Right atrium auricular region (tissue), 2 donors: Measurements from ENCODE around the gene ATPAF2. TPM values are rescaled to one million over a fixed set of nuclear protein-coding genes. Genes with fewer than 3 reads are reported as not detected.
A peak's percentile ranks its signal among the peaks of the same experiment; 100 is the strongest.

Experiments used
- DNase-seq: peaks from one replicate; pipeline ENCODE4 v3.0.0-alpha.2; 2019; ENCODE audit warnings: low spot score
- H3K27ac ChIP-seq, 2 donors: fragments of 200-600 bp; sonication (generic); 1 replicate in 1 of 2; 2 replicates in 1 of 2; pipeline ENCODE4 v1.5.1; 2016 to 2019
- H3K27me3 ChIP-seq, 2 donors: fragments of 200-600 bp; sonication (generic); one replicate each; pipeline versions ENCODE4 v1.5.1 to v1.6.0; 2017 to 2019
- H3K36me3 ChIP-seq: fragments of 200-600 bp; sonication (generic); one replicate; pipeline ENCODE4 v1.5.1; 2016
- H3K4me1 ChIP-seq, 2 donors: fragments of 200-600 bp; sonication (generic); one replicate each; pipeline versions ENCODE4 v1.5.1 to v1.6.0; 2017 to 2019
- H3K4me3 ChIP-seq, 2 donors: fragments of 200-600 bp; sonication (generic); 1 replicate in 1 of 2; 2 replicates in 1 of 2; pipeline ENCODE4 v1.5.1; 2017 to 2019; ENCODE audit warnings: mild to moderate bottlenecking in 1 of 2, moderate library complexity in 1 of 2
- H3K9me3 ChIP-seq, 2 donors: fragments of 200-600 bp; sonication (generic); one replicate each; pipeline ENCODE4 v1.5.1; 2019
- total RNA-seq, 2 donors: library from RNA; depleted of rRNA; stranded (reverse); fragments of >200 nt; gene quantifications; one replicate each; pipeline ENCODE4 v1.1.0, GENCODE V29; 2016
- TF ChIP-seq, protein P1 (sequence below), 2 donors: fragments of 200-600 bp; sonication (generic); IDR thresholded peaks; one replicate each; pipeline ENCODE4 v1.5.1; 2019; ENCODE audit warnings: antibody characterized with exemption in 2 of 2

Gene ATPAF2
- total RNA-seq, 2 donors from 2014 or later, result 11.1 to 47.0 TPM

DNA sequence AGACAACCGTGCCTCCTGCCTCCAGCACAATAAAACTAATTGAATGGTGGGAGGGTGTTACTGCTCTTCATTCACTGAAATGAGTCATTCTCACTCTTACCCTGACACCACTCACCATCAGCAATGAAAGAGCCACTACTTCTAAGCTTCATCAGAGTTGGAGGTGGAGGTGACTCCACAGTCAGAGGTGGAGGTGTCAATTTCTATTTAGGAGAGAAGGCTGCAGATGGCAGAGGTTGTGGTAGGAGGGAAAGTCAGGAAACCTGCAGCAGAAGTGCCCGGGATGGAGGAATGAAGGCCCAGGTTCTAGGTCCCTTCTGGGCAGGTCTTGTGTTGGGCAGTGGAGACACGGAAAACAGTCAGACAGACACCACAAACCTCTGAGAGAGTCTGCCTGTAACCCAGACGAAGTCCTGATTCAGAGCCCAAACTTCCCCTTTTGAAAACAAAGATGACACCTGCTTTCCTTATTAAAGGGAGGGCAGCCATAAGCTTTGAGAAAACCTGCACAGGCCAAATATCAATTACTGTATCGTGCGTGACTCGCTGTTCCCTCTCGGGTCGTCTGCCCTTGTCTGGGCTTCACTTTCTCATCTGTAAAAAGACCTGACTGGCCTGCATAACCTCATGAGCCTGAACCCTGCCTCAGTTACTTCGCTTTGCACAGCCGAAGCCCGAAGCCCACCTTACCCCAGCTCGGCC, 668 bp downstream of the ATPAF2 start:
- peak overlapping the region; percentile 80 to 83 for H3K4me3 ChIP-seq
- no peaks in the 10 kb centered on the region for H3K9me3 ChIP-seq
- no peaks in the 10 kb centered on the region for H3K36me3 ChIP-seq
- TF ChIP-seq, protein P1, sequence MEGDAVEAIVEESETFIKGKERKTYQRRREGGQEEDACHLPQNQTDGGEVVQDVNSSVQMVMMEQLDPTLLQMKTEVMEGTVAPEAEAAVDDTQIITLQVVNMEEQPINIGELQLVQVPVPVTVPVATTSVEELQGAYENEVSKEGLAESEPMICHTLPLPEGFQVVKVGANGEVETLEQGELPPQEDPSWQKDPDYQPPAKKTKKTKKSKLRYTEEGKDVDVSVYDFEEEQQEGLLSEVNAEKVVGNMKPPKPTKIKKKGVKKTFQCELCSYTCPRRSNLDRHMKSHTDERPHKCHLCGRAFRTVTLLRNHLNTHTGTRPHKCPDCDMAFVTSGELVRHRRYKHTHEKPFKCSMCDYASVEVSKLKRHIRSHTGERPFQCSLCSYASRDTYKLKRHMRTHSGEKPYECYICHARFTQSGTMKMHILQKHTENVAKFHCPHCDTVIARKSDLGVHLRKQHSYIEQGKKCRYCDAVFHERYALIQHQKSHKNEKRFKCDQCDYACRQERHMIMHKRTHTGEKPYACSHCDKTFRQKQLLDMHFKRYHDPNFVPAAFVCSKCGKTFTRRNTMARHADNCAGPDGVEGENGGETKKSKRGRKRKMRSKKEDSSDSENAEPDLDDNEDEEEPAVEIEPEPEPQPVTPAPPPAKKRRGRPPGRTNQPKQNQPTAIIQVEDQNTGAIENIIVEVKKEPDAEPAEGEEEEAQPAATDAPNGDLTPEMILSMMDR (IDR thresholded peaks at IDR 0.05), result no peak
- H3K27me3 ChIP-seq, result no peaks in the 10 kb centered on the region
- DNase-seq, result no peak
- peak overlapping the region; percentile 88 to 89 for H3K27ac ChIP-seq
- peaks cover 0 to 44% of the 10 kb centered on the region in 2 donors for H3K4me1 ChIP-seq

DNA sequence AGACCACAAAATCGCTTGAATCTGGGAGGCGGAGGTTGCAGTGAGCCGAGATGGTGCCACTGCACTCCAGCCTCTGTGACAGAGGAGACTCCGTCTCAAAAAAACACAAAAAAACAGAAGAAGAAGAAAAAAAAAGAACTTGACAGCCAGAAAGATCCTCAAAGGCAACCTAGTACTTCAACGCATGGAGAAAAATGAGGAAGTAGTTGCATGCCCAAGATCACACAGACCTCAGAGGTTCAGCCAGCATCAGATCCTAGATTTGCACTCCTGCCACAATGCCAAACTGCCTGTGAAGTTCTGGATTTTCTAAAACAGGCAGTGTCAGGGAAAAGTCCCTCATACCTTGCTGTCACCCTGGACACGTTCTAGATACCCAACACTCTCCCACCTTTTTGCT, 1.5 kb downstream of the ATPAF2 start:
- H3K4me1 ChIP-seq, result peaks cover 0 to 52% of the 10 kb centered on the region in 2 donors
- no peak for DNase-seq
- no peaks in the 10 kb centered on the region for H3K36me3 ChIP-seq
- no peaks in the 10 kb centered on the region for H3K27me3 ChIP-seq
- TF ChIP-seq, protein P1 (IDR thresholded peaks at IDR 0.05), result no peak
- no peaks in the 10 kb centered on the region for H3K9me3 ChIP-seq
- no peak overlapping the region for H3K27ac ChIP-seq
- H3K4me3 ChIP-seq, result no peak overlapping the region

DNA sequence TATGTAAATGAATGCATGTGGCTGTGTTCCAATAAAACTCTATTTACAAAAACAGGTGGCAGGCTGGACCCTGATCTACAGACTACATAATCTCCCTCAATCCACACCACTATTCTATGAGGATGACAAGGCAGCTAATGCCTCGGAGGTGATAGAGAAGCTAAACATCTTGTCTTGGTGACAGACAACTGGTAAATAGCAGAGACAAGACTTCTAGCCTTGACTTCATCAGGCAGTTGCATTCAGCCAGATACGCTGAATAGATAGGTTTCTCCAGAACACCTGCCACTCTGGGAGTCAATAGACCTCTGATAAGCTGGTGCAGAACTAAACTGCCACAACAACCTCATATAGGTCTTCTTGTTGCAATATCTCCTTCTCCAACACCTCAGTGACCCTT, 3.3 kb downstream of the ATPAF2 start:
- H3K4me1 ChIP-seq, result peaks cover 0 to 47% of the 10 kb centered on the region in 2 donors
- TF ChIP-seq, protein P1 (IDR thresholded peaks at IDR 0.05), result no peak
- no peak overlapping the region for H3K4me3 ChIP-seq

DNA sequence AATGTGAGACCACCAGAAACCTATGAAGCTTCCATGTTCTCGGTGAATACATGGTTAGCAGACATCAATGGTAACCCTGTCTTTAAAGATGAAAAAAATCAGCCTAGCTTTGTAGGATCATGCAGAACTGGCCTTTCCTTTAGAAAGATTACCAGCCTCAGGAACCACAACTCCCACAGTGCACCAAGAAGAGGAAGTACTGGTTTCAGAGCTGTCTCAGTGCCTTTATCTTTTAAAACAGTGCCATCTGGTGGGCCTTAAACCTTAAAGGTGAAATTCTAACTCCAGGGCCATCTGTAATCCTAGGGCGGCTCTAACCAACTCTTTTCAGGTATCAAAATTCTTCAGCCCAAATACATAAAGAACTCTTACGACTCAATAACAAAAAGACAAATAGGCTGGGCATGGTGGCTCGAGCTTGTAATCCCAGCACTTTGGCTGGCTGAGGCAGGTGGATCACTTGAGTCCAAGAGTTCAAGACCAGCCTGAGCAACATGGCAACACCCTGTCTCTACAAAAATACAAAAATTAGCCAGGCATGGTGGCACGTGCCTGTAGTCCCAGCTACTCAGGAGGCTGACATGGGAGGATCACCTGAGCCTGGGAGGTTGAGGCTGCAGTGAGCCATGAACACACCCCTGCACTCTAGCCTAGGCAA, 5.4 kb downstream of the ATPAF2 start:
- H3K27ac ChIP-seq, result no peak overlapping the region
- H3K36me3 ChIP-seq, result no peaks in the 10 kb centered on the region
- H3K9me3 ChIP-seq, result no peaks in the 10 kb centered on the region
- no peak overlapping the region for H3K4me3 ChIP-seq
- H3K27me3 ChIP-seq, result no peaks in the 10 kb centered on the region
- peaks cover 0 to 44% of the 10 kb centered on the region in 2 donors for H3K4me1 ChIP-seq
- TF ChIP-seq, protein P1 (IDR thresholded peaks at IDR 0.05), result peak; percentile 45 to 73
- no peak for DNase-seq

More for the DNA sequence above, 3.3 kb downstream of the ATPAF2 start:
- H3K9me3 ChIP-seq, result no peaks in the 10 kb centered on the region
- no peak overlapping the region for H3K27ac ChIP-seq
- no peaks in the 10 kb centered on the region for H3K27me3 ChIP-seq
- DNase-seq, result no peak
- H3K36me3 ChIP-seq, result no peaks in the 10 kb centered on the region

DNA sequence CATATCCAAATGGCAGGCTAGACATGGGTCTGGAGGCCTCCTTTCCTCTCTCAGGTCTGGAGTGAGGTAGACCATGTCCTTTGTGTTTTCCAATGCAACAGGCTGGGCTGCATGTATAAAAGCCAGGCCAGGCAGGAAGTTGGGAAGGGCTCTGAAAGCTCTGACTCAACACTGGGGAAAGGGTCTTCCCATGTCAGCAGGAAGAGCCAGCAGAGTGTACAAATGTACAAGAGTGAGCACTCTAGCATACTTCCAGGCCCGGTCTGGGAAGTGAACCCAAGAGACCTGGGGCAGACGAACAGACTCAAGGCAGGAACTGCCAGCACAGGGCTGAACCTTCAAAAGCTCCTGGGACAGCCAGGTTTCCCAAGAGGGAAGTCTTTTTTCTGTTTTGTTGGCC, 7.0 kb downstream of the ATPAF2 start:
- TF ChIP-seq, protein P1 (IDR thresholded peaks at IDR 0.05), result no peak
- DNase-seq, result no peak
- no peaks in the 10 kb centered on the region for H3K36me3 ChIP-seq
- no peaks in the 10 kb centered on the region for H3K9me3 ChIP-seq
- H3K27me3 ChIP-seq, result no peaks in the 10 kb centered on the region
- H3K4me1 ChIP-seq, result peaks cover 0 to 41% of the 10 kb centered on the region in 2 donors
- peak overlapping the region; percentile 43 to 58 for H3K27ac ChIP-seq
- H3K4me3 ChIP-seq, result no peak overlapping the region
